GM21786 (cell line): ENCODE measurements around the gene ZSWIM8.
"Not testable (repeated sequence)": the region's sequence is repeated elsewhere in the genome, so short reads cannot be mapped to it uniquely, and the experiment has no call there.

Experiments used
- ATAC-seq: cut with Tn5 transposase; IDR thresholded peaks from one replicate; pipeline ENCODE4 v1.9.1; 2021; ENCODE audit not compliant: unreplicated experiment

Gene ZSWIM8

GRCh38 chr10:73795491-73795890 lies 10.1 kb downstream of the ZSWIM8 start:
- ATAC-seq, result not testable (repeated sequence)

DNA sequence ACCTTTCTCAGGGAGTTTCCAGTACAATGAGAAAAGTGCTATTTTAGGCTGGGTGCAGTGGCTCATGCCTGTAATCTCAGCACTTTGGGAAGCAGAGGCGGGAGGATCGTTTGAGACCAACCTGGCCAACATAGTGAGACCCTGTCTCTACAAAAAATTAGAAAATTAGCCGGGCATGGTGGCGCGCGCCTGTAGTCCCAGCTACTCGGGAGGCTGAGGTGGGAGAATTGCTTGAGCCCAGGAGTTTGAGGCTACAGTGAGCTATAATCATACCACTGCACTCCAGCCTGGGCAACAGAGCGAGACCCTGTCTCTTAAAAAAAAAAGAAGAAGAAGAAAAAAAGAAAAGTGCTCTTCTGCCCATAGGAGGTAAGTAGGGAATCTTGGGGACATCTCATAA lies 10.6 kb downstream of the ZSWIM8 start:
- not testable (repeated sequence) for ATAC-seq

- ATAC-seq, result no peak
Measured at GRCh38 chr10:73796766-73797165, 11.4 kb downstream of the ZSWIM8 start.

DNA sequence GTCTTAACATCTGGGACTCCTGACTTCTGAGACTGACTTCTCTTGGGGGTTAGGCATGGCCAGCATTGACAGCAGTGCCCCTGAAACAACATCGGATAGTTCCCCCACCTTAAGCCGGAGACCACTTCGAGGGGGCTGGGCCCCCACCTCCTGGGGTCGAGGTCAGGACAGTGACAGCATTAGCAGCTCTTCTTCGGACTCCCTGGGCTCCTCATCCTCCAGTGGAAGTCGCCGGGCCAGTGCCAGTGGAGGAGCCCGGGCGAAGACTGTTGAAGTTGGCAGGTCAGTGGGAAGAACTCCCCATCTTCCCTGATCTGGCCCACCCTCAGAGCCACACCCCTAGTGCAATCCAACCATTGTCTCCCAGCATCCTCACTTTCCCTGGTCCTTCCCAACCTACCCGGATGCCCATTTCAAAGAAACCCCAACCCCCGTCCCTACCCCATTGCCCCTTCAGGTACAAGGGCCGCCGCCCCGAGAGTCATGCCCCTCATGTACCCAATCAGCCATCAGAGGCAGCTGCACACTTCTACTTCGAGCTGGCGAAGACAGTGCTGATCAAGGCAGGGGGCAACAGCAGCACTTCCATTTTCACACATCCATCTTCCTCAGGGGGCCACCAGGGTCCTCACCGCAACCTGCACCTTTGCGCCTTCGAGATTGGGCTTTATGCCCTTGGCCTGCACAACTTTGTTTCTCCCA lies 12.1 kb downstream of the ZSWIM8 start:
- no peak for ATAC-seq

DNA sequence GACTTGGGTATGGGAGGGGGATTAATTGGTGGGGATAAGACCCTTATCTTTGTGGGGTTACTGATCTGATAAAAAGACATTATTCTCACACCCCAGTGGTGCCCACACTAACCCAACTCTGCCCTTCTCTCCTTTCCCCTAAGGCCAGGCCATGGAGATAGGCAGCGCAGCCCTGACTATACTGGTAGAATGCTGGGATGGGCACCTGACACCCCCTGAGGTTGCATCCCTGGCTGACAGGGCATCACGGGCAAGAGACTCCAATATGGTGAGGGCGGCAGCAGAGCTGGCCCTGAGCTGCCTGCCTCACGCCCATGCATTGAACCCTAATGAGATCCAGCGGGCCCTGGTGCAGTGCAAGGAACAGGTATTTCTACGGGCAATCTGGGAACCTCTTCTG lies 12.7 kb downstream of the ZSWIM8 start:
- ATAC-seq, result no peak

DNA sequence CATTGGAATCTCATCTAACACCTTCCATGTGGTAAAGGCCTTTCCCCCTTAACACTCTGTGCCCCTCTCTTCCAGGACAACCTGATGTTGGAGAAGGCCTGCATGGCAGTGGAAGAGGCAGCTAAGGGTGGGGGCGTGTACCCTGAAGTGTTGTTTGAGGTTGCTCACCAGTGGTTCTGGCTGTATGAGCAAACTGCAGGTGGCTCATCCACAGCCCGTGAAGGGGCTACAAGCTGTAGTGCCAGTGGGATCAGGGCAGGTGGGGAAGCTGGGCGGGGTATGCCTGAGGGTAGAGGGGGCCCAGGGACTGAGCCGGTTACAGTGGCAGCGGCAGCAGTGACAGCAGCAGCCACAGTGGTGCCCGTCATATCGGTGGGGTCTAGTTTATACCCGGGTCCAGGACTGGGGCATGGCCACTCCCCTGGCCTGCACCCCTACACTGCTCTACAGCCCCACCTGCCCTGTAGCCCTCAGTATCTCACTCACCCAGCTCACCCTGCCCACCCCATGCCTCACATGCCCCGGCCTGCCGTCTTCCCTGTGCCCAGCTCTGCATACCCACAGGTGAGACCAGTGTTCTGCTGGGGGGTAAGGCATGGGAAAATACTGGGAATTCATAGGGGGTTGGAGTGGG lies 13.6 kb downstream of the ZSWIM8 start:
- ATAC-seq, result no peak

- ATAC-seq, result no peak
Measured at GRCh38 chr10:73799899-73800559, 14.6 kb downstream of the ZSWIM8 start.

DNA sequence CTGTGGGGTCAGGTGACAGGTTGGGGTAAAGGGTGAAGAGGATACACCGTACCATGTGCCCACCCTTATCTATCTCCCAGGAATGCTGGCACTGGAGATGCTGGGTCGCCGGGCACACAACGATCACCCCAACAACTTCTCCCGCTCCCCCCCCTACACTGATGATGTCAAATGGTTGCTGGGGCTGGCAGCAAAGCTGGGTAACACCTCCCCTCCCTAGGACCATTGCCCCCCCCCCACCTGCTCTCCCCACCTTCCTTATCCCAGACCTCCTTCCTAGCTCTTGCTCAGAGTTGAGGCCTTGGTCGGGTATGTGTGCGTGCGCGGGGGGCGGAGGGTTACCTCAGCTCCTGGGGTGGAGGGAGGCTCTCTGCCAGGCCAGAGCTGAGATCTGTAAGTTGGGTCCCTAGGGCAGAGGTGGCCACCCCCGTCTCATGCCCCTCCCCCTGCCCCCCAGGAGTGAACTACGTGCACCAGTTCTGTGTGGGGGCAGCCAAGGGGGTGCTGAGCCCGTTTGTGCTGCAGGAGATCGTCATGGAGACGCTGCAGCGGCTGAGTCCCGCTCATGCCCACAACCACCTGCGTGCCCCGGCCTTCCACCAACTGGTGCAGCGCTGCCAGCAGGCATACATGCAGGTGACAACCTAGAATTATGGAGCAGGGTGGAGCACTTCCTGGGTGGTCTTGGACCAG lies 15.3 kb downstream of the ZSWIM8 start:
- ATAC-seq, result no peak

GRCh38 chr10:73801253-73801590 lies 15.8 kb downstream of the ZSWIM8 start:
- ATAC-seq, result no peak

GRCh38 chr10:73802276-73802991 lies 17.0 kb downstream of the ZSWIM8 start:
- ATAC-seq, result no peak

GRCh38 chr10:73803680-73804286 lies 18.4 kb downstream of the ZSWIM8 start:
- ATAC-seq, result peak; percentile 81

DNA sequence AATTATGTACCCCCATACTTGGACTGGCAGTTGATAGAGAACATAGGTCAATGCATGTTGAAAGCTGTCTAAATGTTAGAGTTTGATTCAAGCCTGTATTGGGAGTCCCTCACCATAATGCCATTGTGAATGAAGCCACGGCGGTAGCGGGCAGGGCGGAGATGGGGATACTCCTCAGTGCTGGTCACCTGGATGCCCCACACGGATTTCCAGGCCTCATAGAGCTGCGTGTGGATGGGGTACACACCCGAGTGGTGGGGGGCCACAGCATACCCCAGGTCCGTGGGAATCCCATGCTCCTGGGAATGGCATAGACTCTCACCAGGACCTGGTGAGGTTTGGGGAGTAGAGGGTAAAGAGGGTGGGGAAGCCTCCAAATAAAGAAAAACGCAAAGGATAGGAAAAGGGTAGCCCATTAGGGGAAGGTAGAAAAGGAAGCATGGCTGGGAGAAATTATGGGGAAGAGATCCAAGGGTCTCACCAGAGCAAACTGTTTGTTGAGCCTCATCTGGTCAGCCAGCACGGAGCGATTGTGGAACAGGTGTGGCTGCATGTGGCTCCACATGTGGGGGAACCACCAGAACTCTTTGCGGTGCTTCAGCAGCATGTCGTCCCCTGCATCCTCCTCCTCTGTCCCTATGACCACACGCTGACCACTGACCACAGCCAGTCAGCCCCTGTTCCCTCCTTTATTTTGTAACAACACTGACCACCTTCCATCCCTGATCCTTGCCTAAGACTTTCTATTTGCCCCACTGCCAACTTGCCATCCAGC lies 21.0 kb downstream of the ZSWIM8 start:
- no peak for ATAC-seq

DNA sequence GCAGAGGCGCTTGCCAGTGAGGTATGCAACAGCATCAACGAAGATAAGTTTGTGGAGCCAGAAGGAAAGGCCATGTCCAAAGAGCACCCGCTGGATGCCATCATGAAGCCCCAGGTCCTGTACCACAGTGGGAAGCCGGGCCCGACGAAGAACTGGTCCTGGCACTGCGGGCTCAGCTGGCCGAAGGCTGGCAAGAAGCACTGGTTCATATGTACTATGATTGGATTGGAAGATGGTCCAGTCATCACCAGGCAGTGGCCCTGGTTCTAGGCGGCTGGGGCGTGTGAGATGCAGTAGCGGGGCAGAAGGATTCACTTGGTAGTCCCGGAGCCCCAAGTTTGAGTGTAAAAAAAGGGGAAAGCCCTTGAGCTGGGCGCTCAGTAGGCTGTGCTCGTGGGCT lies 22.1 kb downstream of the ZSWIM8 start:
- no peak for ATAC-seq

GRCh38 chr10:73808021-73808815 lies 22.8 kb downstream of the ZSWIM8 start:
- ATAC-seq, result no peak

DNA sequence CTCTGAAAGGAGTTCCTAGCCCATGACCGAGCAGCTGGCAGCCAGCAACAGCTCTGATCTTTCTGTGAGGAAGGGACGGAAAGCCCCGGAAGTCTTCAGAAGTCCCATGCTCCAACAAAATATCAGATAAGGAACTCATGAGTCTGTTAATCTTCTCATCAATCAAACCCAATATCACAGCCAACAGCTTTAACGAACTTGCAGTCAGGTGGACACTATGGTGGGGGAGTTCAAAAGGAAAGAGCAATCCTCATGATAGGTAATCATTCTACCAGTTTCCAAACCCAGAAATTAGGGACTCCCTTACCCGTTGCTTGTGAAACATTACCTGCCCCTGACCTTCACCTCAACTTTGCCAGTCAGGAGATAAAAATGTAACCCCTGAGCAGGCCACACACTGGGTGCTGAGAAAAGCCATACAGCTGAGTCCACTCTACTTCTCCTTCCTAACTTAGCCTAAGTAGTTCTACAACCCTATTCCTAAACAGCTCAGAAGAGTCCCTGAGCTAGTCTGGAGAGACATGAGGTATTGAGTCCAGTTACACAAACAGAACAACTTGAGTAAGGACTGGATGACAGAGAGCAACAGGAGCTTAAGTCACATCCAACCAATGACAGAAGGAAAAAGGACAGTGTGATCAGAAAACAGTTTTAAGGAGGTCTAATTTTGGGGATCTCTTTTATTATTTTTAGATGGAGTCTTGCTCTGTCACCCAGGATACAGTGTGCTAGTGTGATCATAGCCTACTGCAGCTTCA lies 23.8 kb downstream of the ZSWIM8 start:
- no peak for ATAC-seq

DNA sequence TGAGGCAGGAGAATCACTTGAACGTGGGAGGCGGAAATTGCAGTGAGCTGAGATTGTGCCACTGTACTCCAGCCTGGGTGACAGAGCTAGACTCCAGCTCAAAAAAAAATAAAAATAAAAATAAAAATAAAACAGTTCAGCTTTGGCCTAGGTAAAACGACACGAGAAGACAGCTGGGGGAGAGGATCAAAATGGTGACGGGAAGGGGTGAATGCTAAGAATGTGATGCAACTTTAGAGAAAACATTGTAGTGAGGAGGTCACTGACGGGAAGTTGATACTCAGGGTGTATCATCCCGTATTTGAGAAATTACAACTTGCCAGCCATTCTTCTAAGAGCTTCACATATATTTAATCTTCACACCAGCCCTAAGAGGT lies 24.9 kb downstream of the ZSWIM8 start:
- no peak for ATAC-seq

GRCh38 chr10:73810735-73811465 lies 25.5 kb downstream of the ZSWIM8 start:
- ATAC-seq, result peak; percentile 18

DNA sequence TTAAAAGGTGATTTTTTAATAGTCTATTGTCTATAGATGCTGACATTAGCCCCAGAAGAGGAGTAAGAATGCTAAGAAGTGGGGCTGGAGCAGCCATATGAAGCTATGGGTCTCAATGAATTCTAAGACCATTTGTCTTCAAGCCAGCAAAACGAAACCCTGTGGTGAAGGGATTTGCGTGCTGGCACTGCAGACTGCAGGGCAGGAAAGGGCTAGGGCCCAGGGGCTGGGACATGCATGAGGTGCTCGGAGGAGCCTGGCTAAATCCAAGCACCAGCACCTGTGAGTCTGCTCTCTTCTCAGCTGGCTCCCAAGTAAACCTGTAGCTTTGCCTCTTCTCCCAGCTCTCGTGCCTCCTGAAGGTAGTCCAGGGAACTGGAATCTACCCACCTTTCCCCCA lies 27.3 kb downstream of the ZSWIM8 start:
- no peak for ATAC-seq
